Mononuclear cell (primary cell): Measurements from ENCODE around the gene BANF1. TPM values are rescaled to one million over a fixed set of nuclear protein-coding genes. Genes with fewer than 3 reads are reported as not detected.

Experiments
- H3K27me3 ChIP-seq: 2 replicates; pipeline ENCODE4 v1.6.0; 2011; ENCODE audit warnings: low read length, control low read depth; ENCODE audit not compliant: insufficient read depth
- H3K4me1 ChIP-seq: 2 replicates; pipeline ENCODE4 v1.5.1; 2011; ENCODE audit warnings: mild to moderate bottlenecking, low read length, control low read depth; ENCODE audit not compliant: insufficient read depth
- H3K4me3 ChIP-seq: 2 replicates; pipeline ENCODE4 v1.5.1; 2011; ENCODE audit warnings: mild to moderate bottlenecking, low read length, moderate library complexity
- H3K9me3 ChIP-seq: 2 replicates; pipeline ENCODE4 v1.5.1; 2011; ENCODE audit warnings: low read depth, mild to moderate bottlenecking, control low read depth, low read length
- total RNA-seq: library from RNA; depleted of rRNA; stranded (reverse); fragments of >200 nt; gene quantifications from one replicate; pipeline ENCODE4 v1.2.3, GENCODE V29; 2012

BANF1 gene
- total RNA-seq, 1 donor = 7.6 TPM

- H3K4me1 ChIP-seq = no peaks in the 10 kb centered on the region
- H3K27me3 ChIP-seq = no peaks in the 10 kb centered on the region
- H3K4me3 ChIP-seq = no peak overlapping the region
- no peaks in the 10 kb centered on the region for H3K9me3 ChIP-seq
Measured at GRCh38 chr11:66035653-66036333, 33.5 kb downstream of the BANF1 start.

- Histone ChIP-seq H3K4me3 (no peak overlapping the region), H3K27me3 (no peaks in the 10 kb centered on the region), H3K4me1 (no peaks in the 10 kb centered on the region), H3K9me3 (no peaks in the 10 kb centered on the region)
Measured at GRCh38 chr11:66036334-66036710, 34.0 kb downstream of the BANF1 start.

GRCh38 chr11:66037327-66037726 is 35.0 kb downstream of the BANF1 start:
- no peaks in the 10 kb centered on the region for H3K27me3 ChIP-seq
- H3K4me1 ChIP-seq = no peaks in the 10 kb centered on the region
- no peak overlapping the region for H3K4me3 ChIP-seq
- H3K9me3 ChIP-seq = no peaks in the 10 kb centered on the region

DNA sequence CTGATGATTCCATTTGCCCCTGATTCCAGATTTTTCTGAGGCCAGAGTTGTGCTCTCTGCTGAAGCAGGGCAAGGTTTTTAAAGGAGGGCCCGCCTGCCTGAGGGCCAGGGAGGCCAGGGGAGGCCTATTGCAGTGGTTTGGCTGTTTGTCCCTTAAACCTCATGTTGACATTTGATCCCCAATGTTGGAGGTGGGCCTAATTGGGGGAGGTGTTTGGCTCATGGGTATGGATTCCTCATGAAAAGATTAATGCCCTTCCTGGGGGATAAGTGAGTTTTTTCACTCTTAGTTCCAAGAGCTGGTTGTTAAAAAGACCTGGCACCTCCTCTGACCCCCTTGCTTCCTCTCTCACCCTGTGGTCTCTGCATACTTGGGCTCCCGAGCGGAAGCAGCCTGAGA is 37.5 kb downstream of the BANF1 start:
- Histone ChIP-seq H3K4me1 (no peaks in the 10 kb centered on the region), H3K27me3 (no peaks in the 10 kb centered on the region), H3K9me3 (no peaks in the 10 kb centered on the region), H3K4me3 (no peak overlapping the region)

- H3K4me1 ChIP-seq = peaks cover 9% of the 10 kb centered on the region
- no peaks in the 10 kb centered on the region for H3K9me3 ChIP-seq
- no peaks in the 10 kb centered on the region for H3K27me3 ChIP-seq
- H3K4me3 ChIP-seq = no peak overlapping the region
Measured at GRCh38 chr11:66042227-66042995, 40.1 kb downstream of the BANF1 start.

GRCh38 chr11:66042996-66043906 is 40.9 kb downstream of the BANF1 start:
- Histone ChIP-seq H3K4me3 (no peak overlapping the region), H3K9me3 (no peaks in the 10 kb centered on the region), H3K27me3 (no peaks in the 10 kb centered on the region), H3K4me1 (peaks cover 9% of the 10 kb centered on the region)

DNA sequence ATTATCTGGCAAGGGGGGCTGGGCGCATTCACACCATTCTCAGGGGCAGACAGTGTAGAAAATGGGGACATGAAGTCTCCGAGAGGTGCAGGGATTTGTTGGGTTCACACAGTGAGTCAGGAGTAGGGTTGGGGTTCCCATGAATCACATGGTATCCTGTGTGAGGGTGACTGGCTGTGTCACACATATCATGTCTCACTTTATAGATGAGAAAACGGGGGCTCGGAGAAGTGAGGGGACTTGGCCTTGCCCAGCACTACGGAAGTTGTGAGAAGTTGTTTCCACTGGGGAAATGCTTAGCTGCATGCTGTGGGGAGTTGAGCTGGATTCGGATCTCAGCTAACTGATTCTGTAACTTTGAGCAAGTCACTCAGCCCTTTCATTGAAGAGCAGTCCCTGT is 42.5 kb downstream of the BANF1 start:
- H3K4me3 ChIP-seq = no peak overlapping the region

DNA sequence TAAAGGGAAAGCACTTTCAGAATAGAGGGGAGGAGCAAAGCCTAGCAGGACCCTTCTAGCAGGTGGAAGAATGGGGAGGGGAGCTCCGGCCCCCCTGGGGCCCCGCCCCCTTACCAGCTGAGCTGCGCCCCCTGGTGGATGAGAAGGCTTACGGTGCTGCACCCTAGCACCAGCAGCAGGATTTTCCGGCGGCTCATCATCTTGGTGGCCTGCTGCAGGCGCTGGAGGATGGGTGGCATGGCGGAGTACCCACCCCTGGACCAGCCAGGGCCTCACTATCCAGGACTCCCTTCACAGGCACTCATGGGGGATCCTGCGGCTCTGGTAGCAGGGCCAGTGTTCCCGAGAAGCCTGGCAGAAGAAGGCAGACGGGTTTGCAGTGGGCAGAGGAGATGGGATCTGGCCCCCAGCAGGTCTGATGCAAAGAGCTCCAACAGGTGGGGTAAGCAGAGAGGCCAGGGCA is 42.9 kb downstream of the BANF1 start:
- H3K4me3 ChIP-seq = no peak overlapping the region
- peaks cover 9% of the 10 kb centered on the region for H3K4me1 ChIP-seq
- H3K27me3 ChIP-seq = peaks cover 2% of the 10 kb centered on the region
- no peaks in the 10 kb centered on the region for H3K9me3 ChIP-seq

More for the DNA sequence above, 42.5 kb downstream of the BANF1 start:
- Histone ChIP-seq H3K4me1 (peaks cover 9% of the 10 kb centered on the region), H3K9me3 (no peaks in the 10 kb centered on the region), H3K27me3 (peaks cover 2% of the 10 kb centered on the region)

DNA sequence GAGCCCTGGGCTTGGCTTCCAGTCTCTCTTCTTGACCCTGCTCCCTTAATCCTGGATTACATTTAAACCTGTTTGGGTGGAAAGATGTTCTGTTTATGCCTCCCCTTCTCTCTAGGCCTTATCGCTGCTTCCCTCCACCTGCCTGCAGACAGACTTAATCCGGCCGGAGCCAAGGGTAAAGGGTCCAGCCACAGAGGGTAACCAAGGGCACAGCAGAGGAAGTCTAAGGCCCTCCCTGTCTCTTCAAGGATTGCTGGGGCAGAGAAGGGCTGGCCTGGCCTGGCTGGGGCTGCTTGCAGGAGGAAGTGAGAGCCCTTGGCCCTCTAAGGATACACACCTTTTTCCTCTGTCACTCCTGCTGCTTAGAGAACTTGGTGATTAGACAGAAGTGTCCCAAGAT is 44.6 kb downstream of the BANF1 start:
- Histone ChIP-seq H3K4me1 (peaks cover 19% of the 10 kb centered on the region), H3K4me3 (no peak overlapping the region), H3K27me3 (peaks cover 2% of the 10 kb centered on the region), H3K9me3 (no peaks in the 10 kb centered on the region)

- Histone ChIP-seq H3K4me3 (no peak overlapping the region), H3K4me1 (peaks cover 21% of the 10 kb centered on the region), H3K9me3 (no peaks in the 10 kb centered on the region), H3K27me3 (peaks cover 2% of the 10 kb centered on the region)
Measured at GRCh38 chr11:66047541-66048365, 45.5 kb downstream of the BANF1 start.

- Histone ChIP-seq H3K9me3 (no peaks in the 10 kb centered on the region), H3K4me3 (no peak within 1 kb of the TSS), H3K27me3 (peaks cover 2% of the 10 kb centered on the region), H3K4me1 (peaks cover 31% of the 10 kb centered on the region)
Measured at GRCh38 chr11:66048547-66049323, 46.4 kb downstream of the BANF1 start, which contains the start of gene GAL3ST3. GAL3ST3 (minus strand) TSS chr11:66049161; CDS start chr11:66045415, 3,746 bp downstream.

DNA sequence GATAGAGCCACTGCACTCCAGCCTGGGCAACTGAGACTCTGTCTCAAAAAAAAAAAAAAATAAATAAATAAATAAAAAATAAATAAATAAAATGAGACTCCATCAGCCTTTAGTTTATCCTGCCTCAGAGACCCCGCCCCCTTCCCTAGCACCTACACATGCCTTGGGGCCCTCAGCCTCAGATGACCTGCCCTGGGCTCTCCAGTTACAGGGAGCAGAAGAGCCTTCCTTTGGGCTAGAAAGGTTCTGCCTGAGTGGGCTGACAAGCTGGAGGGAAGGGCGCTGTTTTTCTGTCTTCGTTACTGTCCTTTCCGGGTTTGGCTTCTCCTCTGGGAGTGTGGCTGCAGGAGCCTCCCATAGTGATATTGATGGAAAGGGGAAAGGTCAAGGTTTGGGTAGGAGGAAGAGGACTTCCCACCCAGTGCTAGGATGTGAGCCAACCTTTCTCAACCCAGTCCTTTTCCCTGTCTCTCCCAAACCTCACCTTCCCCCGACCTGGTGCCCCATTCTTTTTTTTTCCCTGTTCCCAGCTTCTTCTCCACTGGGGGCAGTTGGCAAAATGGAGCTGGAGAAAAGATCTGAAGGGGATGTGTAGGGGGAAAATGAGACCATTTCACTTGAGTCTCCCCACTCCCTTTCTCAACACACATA is 48.4 kb downstream of the BANF1 start:
- Histone ChIP-seq H3K9me3 (no peaks in the 10 kb centered on the region), H3K4me1 (peaks cover 23% of the 10 kb centered on the region), H3K27me3 (peaks cover 2% of the 10 kb centered on the region), H3K4me3 (no peak overlapping the region)

GRCh38 chr11:66051371-66051765 is 49.1 kb downstream of the BANF1 start:
- peaks cover 2% of the 10 kb centered on the region for H3K27me3 ChIP-seq
- H3K9me3 ChIP-seq = no peaks in the 10 kb centered on the region
- peaks cover 23% of the 10 kb centered on the region for H3K4me1 ChIP-seq
- H3K4me3 ChIP-seq = peak overlapping the region; percentile 84
